Upper lobe of right lung (tissue), 1 donor: ENCODE results near the gene ECM2. TPM values are rescaled to one million over a fixed set of nuclear protein-coding genes. Genes with fewer than 3 reads are reported as not detected.

ENCODE experiments used
- ATAC-seq: fragments of 200-7000 bp; cut with Tn5 transposase; one replicate; pipeline ENCODE4 v1.9.1; 2020; ENCODE audit warnings: mild to moderate bottlenecking, moderate library complexity
- DNase-seq: peaks from one replicate; pipeline ENCODE4 v3.0.0-alpha.2; 2020
- H3K27ac ChIP-seq: fragments of 200-600 bp; one replicate; pipeline ENCODE4 v1.8.0; 2022
- H3K27me3 ChIP-seq: fragments of 200-600 bp; one replicate; pipeline ENCODE4 v1.8.0; 2022; ENCODE audit warnings: mild to moderate bottlenecking
- H3K36me3 ChIP-seq: fragments of 200-600 bp; one replicate; pipeline ENCODE4 v1.8.0; 2022
- H3K4me1 ChIP-seq: fragments of 200-600 bp; one replicate; pipeline ENCODE4 v1.8.0; 2022
- H3K4me3 ChIP-seq: fragments of 200-600 bp; one replicate; pipeline ENCODE4 v1.8.0; 2022; ENCODE audit warnings: mild to moderate bottlenecking
- H3K9me3 ChIP-seq: fragments of 200-600 bp; one replicate; pipeline ENCODE4 v1.8.0; 2022
- CTCF ChIP-seq: fragments of 200-600 bp; IDR thresholded peaks from one replicate; pipeline ENCODE4 v1.8.0; 2022; ENCODE audit warnings: antibody characterized with exemption
- intact Hi-C: fragments of 100-400 bp; cut with DNase I; formaldehyde crosslinking; loops from one replicate; pipeline ENCODE4 v1.11.0; 2022
- total RNA-seq: library from RNA; stranded (reverse); fragmentation: NEBNext Ultra II Directional; extraction: Animal tissue kit (Norgen Biotek cat#: 25700); gene quantifications from one replicate; pipeline ENCODE4 v1.2.1, GENCODE V29; 2021
- donor health status: DM: no; HTN: yes; CAD: no; lungs with severe emphysema.

The ECM2 gene
- total RNA-seq, 1 donor from 2014 or later = 13.8 TPM

DNA sequence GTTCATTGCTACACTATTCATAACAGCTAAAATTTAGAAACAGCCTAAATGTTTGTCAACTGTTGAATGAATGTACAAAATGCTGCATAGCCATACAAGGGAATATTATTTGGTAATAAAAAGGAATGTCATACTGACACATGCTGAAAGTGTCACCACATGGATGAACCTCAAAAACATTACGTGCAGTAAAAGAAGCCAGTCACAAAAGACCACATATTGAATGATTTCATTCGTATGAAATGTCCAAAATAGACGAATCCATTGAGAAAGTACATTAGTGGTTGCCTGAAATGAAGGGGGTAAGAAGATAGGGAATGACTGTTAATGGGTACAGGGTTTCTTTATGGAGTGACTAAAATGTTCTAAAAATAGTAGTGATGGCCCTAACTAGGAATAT lies 11.6 kb upstream of the ECM2 start:
- intact Hi-C loops = no loop called here
- Histone ChIP-seq H3K27ac (no peak overlapping the region), H3K4me1 (no peaks in the 10 kb centered on the region), H3K9me3 (no peaks in the 10 kb centered on the region), H3K36me3 (no peaks in the 10 kb centered on the region), H3K4me3 (no peak overlapping the region), H3K27me3 (no peaks in the 10 kb centered on the region)
- no peak for TF ChIP-seq CTCF
- ATAC-seq (no peak), DNase-seq (no peak)

DNA sequence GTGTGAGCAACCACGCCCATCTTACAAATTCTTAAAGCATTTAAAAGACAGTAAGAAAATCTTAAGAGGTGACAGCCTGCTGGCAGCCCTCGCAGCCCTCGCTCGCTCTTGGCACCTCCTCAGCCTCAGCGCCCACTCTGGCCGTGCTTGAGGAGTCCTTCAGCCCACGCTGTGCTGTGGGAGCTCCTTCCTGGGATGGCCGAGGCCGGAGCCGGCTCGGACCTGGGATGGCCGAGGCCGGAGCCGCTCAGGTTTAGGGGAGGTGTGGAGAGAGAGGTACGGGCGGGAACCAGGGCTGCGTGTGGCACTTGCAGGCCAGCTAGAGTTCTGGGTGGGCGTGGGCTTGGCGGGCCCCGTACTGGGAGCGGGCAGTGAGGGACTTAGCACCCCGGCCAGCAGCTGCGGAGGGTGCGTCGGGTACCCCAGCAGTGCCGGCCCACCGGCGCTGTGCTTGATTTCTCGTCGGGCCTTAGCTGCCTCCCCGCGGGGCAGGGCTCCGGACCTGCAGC lies 9.3 kb upstream of the ECM2 start:
- TF ChIP-seq CTCF = no peak
- Histone ChIP-seq H3K4me3 (no peak overlapping the region), H3K9me3 (no peaks in the 10 kb centered on the region), H3K36me3 (no peaks in the 10 kb centered on the region), H3K4me1 (no peaks in the 10 kb centered on the region), H3K27ac (no peak overlapping the region), H3K27me3 (no peaks in the 10 kb centered on the region)
- intact Hi-C loops = no loop called here
- ATAC-seq = no peak
- DNase-seq = no peak

DNA sequence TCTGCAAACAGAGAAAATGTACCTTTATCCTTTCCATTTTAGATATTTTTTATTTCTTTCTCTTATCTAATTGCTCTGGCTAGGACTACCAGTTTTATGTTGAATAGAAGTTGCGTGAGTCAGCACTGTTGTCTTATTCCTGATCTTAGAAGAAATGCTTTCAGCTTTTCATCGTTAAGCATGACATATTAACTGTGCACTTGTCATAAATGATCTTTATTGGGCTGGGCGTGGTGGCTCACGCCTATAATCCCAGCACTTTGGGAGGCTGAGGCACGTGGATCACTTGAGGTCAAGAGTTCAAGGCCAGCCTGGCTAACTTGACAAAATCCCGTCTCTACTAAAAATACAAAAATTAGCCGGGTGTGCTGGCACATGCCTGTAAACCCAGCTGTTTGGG lies 8.2 kb upstream of the ECM2 start:
- Histone ChIP-seq H3K4me1 (no peaks in the 10 kb centered on the region), H3K9me3 (no peaks in the 10 kb centered on the region), H3K27me3 (no peaks in the 10 kb centered on the region), H3K4me3 (no peak overlapping the region), H3K27ac (no peak overlapping the region), H3K36me3 (no peaks in the 10 kb centered on the region)
- TF ChIP-seq CTCF = no peak
- DNase-seq = no peak
- ATAC-seq = no peak
- intact Hi-C loops = no loop called here

- Histone ChIP-seq H3K36me3 (no peaks in the 10 kb centered on the region), H3K9me3 (no peaks in the 10 kb centered on the region), H3K27me3 (no peaks in the 10 kb centered on the region), H3K4me3 (no peak overlapping the region), H3K27ac (no peak overlapping the region), H3K4me1 (peaks cover 12% of the 10 kb centered on the region)
- no peak for TF ChIP-seq CTCF
- ATAC-seq (no peak), DNase-seq (no peak)
- intact Hi-C loops = no loop called here
Observed at GRCh38 chr9:92538541-92538940, 2.8 kb upstream of the ECM2 start.

GRCh38 chr9:92534674-92535073 lies 1.1 kb downstream of the ECM2 start:
- DNase-seq = no peak
- H3K9me3 ChIP-seq = no peaks in the 10 kb centered on the region
- peak overlapping the region; percentile 36 for H3K4me3 ChIP-seq
- no peak for TF ChIP-seq CTCF
- H3K36me3 ChIP-seq = no peaks in the 10 kb centered on the region
- H3K4me1 ChIP-seq = peaks cover 12% of the 10 kb centered on the region
- H3K27me3 ChIP-seq = no peaks in the 10 kb centered on the region
- peak overlapping the region; percentile 24 for H3K27ac ChIP-seq
- intact Hi-C loops = no loop called here
- no peak for ATAC-seq

- Histone ChIP-seq H3K36me3 (no peaks in the 10 kb centered on the region), H3K9me3 (no peaks in the 10 kb centered on the region), H3K4me3 (no peak overlapping the region), H3K4me1 (peaks cover 12% of the 10 kb centered on the region), H3K27ac (peak overlapping the region; percentile 24), H3K27me3 (no peaks in the 10 kb centered on the region)
- DNase-seq (no peak), ATAC-seq (no peak)
- TF ChIP-seq CTCF = no peak
- intact Hi-C loops = no loop called here
Observed at GRCh38 chr9:92534204-92534603, 1.6 kb downstream of the ECM2 start.
